ENCODE results near the gene MAGEA11.

The MAGEA11 gene

DNA sequence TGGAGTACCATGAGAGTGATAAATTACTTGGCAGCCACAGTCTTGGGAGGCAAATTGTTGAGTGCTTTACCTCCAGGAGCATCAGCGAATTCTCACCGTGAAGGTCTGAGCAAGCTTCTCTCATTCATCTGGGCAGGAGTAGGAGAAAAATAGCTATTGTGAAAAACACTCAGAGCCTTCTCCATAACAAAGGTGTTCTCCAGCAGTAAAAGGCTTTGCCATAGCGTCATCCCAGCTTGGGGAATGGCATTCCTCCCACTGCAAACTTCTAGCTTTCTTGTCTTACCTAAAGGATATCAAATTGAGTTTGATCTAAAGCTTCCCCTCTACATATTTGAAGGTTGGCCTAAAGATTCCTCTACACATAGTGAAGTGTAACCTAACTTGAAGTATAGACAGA, 29.8 kb upstream of the MAGEA11 start:
- H3K4me3 ChIP-seq (ENCODE audit: low read length) = no peak overlapping the region
- H3K4me1 ChIP-seq (ENCODE audit: low read length) = no peaks in the 10 kb centered on the region
- TF ChIP-seq, protein P1, sequence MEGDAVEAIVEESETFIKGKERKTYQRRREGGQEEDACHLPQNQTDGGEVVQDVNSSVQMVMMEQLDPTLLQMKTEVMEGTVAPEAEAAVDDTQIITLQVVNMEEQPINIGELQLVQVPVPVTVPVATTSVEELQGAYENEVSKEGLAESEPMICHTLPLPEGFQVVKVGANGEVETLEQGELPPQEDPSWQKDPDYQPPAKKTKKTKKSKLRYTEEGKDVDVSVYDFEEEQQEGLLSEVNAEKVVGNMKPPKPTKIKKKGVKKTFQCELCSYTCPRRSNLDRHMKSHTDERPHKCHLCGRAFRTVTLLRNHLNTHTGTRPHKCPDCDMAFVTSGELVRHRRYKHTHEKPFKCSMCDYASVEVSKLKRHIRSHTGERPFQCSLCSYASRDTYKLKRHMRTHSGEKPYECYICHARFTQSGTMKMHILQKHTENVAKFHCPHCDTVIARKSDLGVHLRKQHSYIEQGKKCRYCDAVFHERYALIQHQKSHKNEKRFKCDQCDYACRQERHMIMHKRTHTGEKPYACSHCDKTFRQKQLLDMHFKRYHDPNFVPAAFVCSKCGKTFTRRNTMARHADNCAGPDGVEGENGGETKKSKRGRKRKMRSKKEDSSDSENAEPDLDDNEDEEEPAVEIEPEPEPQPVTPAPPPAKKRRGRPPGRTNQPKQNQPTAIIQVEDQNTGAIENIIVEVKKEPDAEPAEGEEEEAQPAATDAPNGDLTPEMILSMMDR (IDR thresholded peaks at IDR 0.05; ENCODE audit: low read length) = no peak
- TF ChIP-seq EZH2 (optimal IDR thresholded peaks at IDR 0.05; ENCODE audit: low read depth, low read length) (no peak), EZH2phosphoT487 (IDR thresholded peaks at IDR 0.05; ENCODE audit: low read length) (no peak)
- H3K27ac ChIP-seq (ENCODE audit: low read length) = no peak overlapping the region
- H3K9ac ChIP-seq (ENCODE audit: low read length) = no peak overlapping the region
- no peaks in the 10 kb centered on the region for H3K36me3 ChIP-seq (replicated peaks; ENCODE audit: insufficient read depth, low read length)
- H2AFZ ChIP-seq (ENCODE audit: low read length) = no peak overlapping the region
- DNase-seq = no peak
- no peaks in the 10 kb centered on the region for H3F3A ChIP-seq (ENCODE audit: insufficient read depth, low read length)
- no peaks in the 10 kb centered on the region for H4K20me1 ChIP-seq (ENCODE audit: insufficient read depth, low read length)
- H3K9me3 ChIP-seq (replicated peaks; ENCODE audit: insufficient read depth, low read length) = no peaks in the 10 kb centered on the region
- H3K79me2 ChIP-seq (ENCODE audit: low read length) = no peaks in the 10 kb centered on the region
- H3K4me2 ChIP-seq (ENCODE audit: low read depth, low read length) = no peak overlapping the region
- no peaks in the 10 kb centered on the region for H3K27me3 ChIP-seq (replicated peaks; ENCODE audit: insufficient read depth, low read length)
- no peaks in the 10 kb centered on the region for H3K9me2 ChIP-seq (replicated peaks; ENCODE audit: insufficient read depth, low read length)

DNA sequence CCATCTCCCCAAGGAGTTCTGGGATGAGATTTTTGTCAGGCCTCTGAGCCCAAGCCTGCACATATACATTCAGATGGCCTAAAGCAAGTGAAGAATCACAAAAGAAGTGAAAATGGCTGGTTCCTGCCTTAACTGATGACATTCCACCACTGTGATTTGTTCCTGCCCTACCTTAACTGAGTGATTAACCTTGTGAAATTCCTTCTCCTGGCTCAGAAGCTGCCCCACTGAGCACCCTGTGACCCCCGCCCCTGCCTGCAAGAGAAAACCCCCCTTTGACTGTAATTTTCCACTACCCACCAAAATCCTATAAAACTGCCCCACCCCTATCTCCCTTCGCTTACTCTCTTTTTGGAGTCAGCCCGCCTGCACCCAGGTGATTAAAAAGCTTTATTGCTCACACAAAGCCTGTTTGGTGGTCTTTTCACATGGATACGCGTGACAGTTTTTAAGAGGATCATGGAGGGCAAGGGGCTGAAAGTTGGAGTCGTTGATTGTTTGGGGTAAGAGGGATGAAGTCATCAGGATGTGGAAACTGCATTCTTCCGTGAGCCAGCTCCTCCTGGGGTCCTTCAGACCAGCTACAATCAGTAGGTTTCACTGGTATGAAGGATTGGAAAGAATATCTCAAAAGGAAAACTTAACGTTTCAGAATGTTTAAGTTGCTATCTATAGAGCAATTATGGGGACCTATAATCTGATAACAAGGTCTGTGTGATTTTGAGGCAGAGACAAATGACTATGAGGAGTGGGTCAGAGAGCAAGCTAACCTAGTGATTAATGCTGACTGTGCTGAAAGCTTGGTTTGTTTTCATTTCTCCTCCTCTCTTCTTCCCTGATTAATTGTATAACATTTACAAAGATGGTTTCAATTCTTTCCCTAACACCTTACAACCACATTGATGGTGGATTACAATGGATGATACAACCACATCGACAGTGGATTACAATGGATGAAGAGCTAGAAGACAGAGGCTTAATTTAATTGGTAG, 28.6 kb upstream of the MAGEA11 start:
- Histone ChIP-seq H3F3A (ENCODE audit: insufficient read depth, low read length) (no peaks in the 10 kb centered on the region), H3K36me3 (replicated peaks; ENCODE audit: insufficient read depth, low read length) (no peaks in the 10 kb centered on the region), H3K9me2 (replicated peaks; ENCODE audit: insufficient read depth, low read length) (no peaks in the 10 kb centered on the region), H3K9me3 (replicated peaks; ENCODE audit: insufficient read depth, low read length) (no peaks in the 10 kb centered on the region), H3K4me2 (ENCODE audit: low read depth, low read length) (no peak overlapping the region), H3K27ac (ENCODE audit: low read length) (no peak overlapping the region), H4K20me1 (ENCODE audit: insufficient read depth, low read length) (no peaks in the 10 kb centered on the region), H3K4me3 (ENCODE audit: low read length) (no peak overlapping the region), H2AFZ (ENCODE audit: low read length) (no peak overlapping the region), H3K79me2 (ENCODE audit: low read length) (no peaks in the 10 kb centered on the region), H3K9ac (ENCODE audit: low read length) (no peak overlapping the region), H3K4me1 (ENCODE audit: low read length) (no peaks in the 10 kb centered on the region), H3K27me3 (replicated peaks; ENCODE audit: insufficient read depth, low read length) (no peaks in the 10 kb centered on the region)
- TF ChIP-seq EZH2phosphoT487 (IDR thresholded peaks at IDR 0.05; ENCODE audit: low read length) (no peak), EZH2 (optimal IDR thresholded peaks at IDR 0.05; ENCODE audit: low read depth, low read length) (no peak)
- TF ChIP-seq, protein P1 (IDR thresholded peaks at IDR 0.05; ENCODE audit: low read length) = no peak
- no peak for DNase-seq

DNA sequence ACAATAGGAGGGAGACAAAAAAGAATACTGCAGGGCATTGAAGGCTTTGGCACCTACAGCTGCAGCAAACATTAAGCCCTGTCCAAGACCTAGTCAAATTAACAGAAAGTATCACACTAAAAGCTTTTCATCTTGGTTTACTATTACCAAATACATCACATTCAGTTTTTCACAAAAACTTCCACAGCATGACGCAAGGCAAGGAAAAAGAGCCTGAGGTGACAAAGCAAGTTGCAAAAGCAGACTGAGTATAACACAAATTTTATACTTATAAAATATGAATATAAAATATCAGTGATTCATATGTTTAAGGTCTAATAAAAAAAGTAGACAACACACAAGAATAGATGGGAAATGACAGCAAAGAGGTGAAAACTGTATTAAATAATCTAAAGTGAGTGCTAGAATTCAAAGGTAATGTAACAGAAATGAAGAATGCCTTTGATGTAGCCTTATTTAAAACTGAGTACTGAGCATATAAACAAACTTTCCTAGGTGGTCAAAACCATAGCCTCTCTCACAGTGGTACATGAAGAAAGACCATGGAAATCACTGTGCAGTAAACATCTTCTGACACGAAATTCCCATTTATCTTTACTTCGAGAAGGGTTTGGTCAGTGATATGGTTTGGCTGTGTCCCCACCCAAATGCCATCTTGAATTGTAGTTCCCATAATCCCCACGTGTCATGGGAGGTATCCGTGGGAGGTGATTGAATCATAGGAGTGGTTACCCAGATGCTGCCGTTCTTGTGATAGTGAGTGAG, 27.7 kb upstream of the MAGEA11 start:
- Histone ChIP-seq H3K9me3 (replicated peaks; ENCODE audit: insufficient read depth, low read length) (no peaks in the 10 kb centered on the region), H3K27ac (ENCODE audit: low read length) (no peak overlapping the region), H3K4me1 (ENCODE audit: low read length) (no peaks in the 10 kb centered on the region), H3F3A (ENCODE audit: insufficient read depth, low read length) (no peaks in the 10 kb centered on the region), H2AFZ (ENCODE audit: low read length) (no peak overlapping the region), H3K27me3 (replicated peaks; ENCODE audit: insufficient read depth, low read length) (no peaks in the 10 kb centered on the region), H3K36me3 (replicated peaks; ENCODE audit: insufficient read depth, low read length) (no peaks in the 10 kb centered on the region), H4K20me1 (ENCODE audit: insufficient read depth, low read length) (no peaks in the 10 kb centered on the region), H3K4me2 (ENCODE audit: low read depth, low read length) (no peak overlapping the region), H3K9ac (ENCODE audit: low read length) (no peak overlapping the region), H3K9me2 (replicated peaks; ENCODE audit: insufficient read depth, low read length) (no peaks in the 10 kb centered on the region), H3K4me3 (ENCODE audit: low read length) (no peak overlapping the region), H3K79me2 (ENCODE audit: low read length) (no peaks in the 10 kb centered on the region)
- TF ChIP-seq EZH2 (optimal IDR thresholded peaks at IDR 0.05; ENCODE audit: low read depth, low read length) = no peak
- TF ChIP-seq, protein P1 (IDR thresholded peaks at IDR 0.05; ENCODE audit: low read length) = no peak
- TF ChIP-seq EZH2phosphoT487 (IDR thresholded peaks at IDR 0.05; ENCODE audit: low read length) = no peak
- no peak for DNase-seq

All from MM.1S (cell line).